GM12865 (cell line): Measurements from ENCODE around the gene MAPK8IP2.

Source experiments
- DNase-seq: peaks from one replicate; pipeline ENCODE4 v3.0.0; 2010; ENCODE audit warnings: low read depth
- H3K4me3 ChIP-seq: 2 replicates; pipeline ENCODE4 v1.5.1; 2011; ENCODE audit warnings: mild to moderate bottlenecking, low read depth, low read length, control low read depth
- CTCF ChIP-seq: IDR thresholded peaks from 2 replicates; pipeline ENCODE4 v1.5.1; 2011; ENCODE audit warnings: low read length, control low read depth, low read depth, inconsistent platforms; ENCODE audit not compliant: insufficient read depth; ENCODE audit errors: missing control alignments

The MAPK8IP2 gene

DNA sequence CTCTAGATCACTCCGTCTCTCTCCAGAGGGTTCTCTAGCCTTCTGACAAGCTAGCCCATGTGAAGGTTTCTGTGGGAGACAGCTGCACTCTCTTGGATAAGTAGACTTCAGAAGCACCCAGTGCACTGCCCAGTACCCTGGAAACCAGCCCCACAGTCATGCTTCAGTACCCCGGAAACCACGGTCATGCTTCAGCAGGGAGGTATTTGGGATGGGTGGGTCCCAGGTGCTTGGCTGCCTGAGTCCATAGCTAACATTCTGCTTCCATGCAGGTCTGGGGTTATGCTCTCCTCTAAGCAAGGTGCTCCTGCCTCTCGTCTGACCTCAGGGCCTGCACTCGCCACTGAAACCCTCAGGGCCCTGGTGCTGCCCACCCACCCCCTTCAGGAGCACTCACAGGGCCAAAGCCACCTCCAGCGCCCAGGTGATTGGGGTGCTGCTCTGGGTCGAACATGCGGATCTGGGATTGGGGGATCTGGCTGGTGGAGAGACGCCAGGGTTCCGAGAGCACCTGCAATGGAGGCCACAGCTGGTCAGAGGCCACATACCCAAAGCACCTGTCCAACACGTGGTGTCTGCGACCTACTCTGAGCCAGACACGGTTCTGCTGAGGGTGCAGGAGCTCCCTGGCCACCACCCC lies 30.6 kb upstream of the MAPK8IP2 start:
- peak; percentile 49 for DNase-seq
- no peak overlapping the region for H3K4me3 ChIP-seq
- no peak for TF ChIP-seq CTCF

DNA sequence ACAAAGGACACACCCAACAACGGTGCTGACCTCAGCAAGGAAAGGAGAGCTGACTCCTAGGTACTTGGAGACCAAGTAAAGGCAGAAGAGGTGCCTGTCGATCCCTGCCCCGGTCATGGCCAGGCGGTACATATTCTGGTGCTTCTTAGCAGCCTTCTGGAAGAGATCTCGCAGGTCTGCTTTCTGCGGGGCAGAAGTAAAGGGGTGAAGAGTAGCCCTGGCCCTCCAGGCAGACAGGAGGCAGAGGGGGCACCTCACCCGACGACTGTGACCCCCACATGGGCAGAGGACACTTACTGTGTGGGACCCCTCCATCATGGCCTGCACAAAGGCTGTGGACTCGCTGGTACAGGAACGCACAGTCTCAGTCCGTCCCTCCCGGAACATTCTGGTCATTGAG lies 29.7 kb upstream of the MAPK8IP2 start:
- DNase-seq = no peak
- no peak for TF ChIP-seq CTCF
- H3K4me3 ChIP-seq = no peak overlapping the region

DNA sequence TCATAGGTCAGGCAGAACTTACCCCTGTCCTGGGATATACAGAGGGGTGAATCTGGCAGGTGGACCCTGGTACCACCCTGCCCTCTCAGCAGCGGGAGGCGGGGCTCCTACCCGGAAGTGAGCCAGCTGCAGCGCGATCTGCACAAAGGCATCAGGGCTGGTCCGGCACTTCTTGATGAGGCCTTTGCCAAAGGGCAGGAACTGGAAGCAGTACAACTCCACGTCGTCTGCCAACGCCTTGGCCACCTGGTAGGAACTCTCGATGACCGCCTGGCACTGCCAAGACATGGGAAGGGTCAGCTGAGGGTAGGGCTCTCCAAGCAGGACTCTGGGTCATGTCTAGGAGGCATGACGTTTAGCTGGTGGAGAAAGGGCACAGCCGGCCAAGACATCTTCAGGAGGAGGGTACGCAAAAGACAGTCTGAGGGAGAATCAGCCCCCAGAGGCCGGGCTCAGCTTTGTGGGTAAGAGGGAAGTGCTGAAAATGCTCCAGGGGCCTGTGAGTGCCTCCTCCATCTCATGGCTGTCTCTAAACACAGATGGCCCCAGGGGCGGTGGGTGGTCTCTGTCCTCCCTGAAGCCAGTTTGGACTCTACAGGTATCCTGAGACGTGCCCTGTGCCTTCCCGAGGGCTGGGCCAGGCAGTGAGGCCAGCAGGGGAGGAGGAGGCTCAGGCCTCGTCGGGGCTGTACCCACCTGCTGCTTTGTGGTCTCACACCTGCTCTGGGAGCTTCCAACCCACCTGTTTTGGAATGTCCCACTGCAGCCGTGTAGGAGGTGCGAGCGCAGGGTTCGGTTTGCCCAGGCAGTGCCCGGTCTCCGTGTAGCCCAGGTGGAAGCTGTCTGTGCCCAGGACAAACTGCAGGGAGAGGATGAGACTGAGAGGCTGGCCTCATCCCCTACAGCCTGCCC lies 29.1 kb upstream of the MAPK8IP2 start:
- no peak for TF ChIP-seq CTCF
- H3K4me3 ChIP-seq = no peak overlapping the region
- DNase-seq = no peak

GRCh38 chr22:50572965-50573364 lies 27.6 kb upstream of the MAPK8IP2 start:
- DNase-seq = no peak
- no peak for TF ChIP-seq CTCF
- H3K4me3 ChIP-seq = no peak overlapping the region

DNA sequence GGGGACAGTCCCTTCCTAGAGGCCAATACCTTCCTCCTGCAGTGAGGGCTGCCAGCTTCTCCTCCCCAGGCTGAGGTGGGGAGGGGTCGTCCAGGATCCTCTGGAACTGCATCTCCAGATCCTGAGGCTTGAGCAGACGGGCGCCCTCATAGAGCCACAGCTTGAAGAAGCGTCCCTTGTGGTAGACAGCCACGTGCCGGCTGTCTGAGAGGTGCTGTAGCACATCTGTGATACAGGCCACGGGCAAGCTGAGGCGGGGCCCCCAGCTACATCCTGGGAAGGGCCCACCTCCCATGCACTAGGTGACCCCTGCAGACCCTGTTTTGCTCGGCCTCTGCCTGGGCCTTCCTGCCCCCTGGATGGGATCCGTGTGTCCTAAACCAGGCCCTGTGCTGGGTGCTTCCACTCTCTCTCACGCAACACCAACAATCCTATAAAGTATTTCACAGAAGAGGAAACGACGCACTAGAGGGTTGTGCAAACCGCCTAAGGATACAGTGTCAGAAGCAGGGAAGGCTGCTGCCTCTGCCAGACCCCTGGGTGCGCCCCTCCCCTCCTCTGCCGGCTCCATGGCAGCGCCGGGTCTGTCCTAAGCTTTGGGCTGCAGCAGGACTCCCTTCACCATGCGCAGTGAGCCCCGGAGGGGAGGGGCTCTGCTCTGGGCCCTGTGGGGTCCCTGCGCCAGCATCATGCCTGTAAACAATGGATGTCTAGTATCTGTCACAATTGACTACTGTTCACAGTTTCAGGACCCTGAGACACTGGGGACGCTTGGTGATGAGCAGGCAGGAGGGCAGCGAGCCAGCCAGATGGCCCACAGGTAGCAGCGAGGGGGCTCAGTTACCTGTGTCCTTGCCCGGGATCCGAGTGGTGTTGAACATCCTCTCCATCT lies 26.9 kb upstream of the MAPK8IP2 start:
- H3K4me3 ChIP-seq = no peak overlapping the region
- no peak for DNase-seq
- no peak for TF ChIP-seq CTCF

DNA sequence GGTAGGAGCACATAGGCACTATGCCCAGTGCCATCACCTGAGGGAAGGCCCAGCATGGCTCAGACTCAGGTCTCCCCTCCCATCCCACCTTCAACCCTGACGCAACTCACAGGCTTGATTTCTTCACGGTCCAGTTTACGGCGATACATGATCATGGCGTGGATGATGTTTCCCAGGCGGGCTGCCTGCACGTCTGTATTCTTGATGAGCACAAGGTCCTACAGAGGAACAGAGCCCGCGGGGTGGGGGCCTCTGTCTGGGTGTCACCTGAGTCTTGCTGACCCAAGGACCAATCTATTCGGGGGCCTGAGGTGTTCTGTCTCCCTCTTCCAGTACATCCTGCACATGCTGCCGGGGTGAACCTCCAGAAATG lies 26.2 kb upstream of the MAPK8IP2 start:
- no peak for DNase-seq
- TF ChIP-seq CTCF = no peak
- H3K4me3 ChIP-seq = no peak overlapping the region
